ENCODE measurements around the gene ACKR4. TPM values are rescaled to one million over a fixed set of nuclear protein-coding genes. Genes with fewer than 3 reads are reported as not detected.
A peak's percentile ranks its signal among the peaks of the same experiment; 100 is the strongest.

The ACKR4 gene
- total and polyA plus RNA-seq, 2 donors (not counting 3 experiments of a cell fraction or from before 2014, with no cell fraction given), result 3.2 to 14.3 TPM

DNA sequence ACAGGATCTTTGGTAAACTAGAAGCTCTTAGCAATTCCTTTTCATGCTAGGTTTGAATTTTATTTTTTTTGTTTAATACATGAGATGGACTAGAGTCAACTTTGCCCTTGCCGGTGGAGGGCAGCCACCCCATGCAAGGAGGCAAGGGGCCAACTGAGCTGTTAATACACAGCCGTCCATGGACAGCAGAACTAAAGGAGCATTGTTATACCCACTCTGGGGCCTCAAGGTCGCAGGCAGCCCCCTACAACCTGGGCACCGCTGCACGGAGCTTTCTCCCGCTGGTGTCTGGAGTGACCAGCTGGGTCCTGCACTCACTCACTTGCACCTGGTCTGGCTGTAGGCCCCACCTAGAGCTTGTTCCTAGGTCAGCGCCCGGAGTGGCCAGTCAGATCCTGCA, 47.9 kb upstream of the ACKR4 start:
- Histone ChIP-seq H4K20me1 (replicated peaks; ENCODE audit: control insufficient read depth, extremely low read depth, insufficient read depth, low read length) (no peaks in the 10 kb centered on the region), H3K27ac (ENCODE audit: insufficient read depth, low read depth, low read length) (no peak overlapping the region), H3K27me3 (ENCODE audit: control insufficient read depth in 2 of 2, insufficient read depth in 2 of 2, low read length in 2 of 2) (no peaks in the 10 kb centered on the region), H3K9me1 (replicated peaks; ENCODE audit: control insufficient read depth, extremely low read depth, insufficient read depth, low read length) (no peaks in the 10 kb centered on the region), H3K36me3 (ENCODE audit: control insufficient read depth in 2 of 2, extremely low read depth in 1 of 2, insufficient read depth in 2 of 2, low read length in 2 of 2) (no peaks in the 10 kb centered on the region), H3K4me2 (ENCODE audit: insufficient read depth, low read length) (no peak overlapping the region), H2AFZ (ENCODE audit: low read depth, low read length) (no peak overlapping the region), H3K4me3 (replicated peaks in 1 of 3; ENCODE audit: insufficient read depth in 1 of 3, low read depth in 1 of 3, low read length in 3 of 3) (no peak overlapping the region), H3K79me2 (ENCODE audit: control insufficient read depth, insufficient read depth, low read length) (no peaks in the 10 kb centered on the region), H3K9me3 (replicated peaks; ENCODE audit: control insufficient read depth, insufficient read depth, low read length) (no peaks in the 10 kb centered on the region), H3K4me1 (ENCODE audit: control insufficient read depth, extremely low read depth, insufficient read depth, low read length) (peaks cover 29% of the 10 kb centered on the region), H3K9ac (replicated peaks; ENCODE audit: extremely low read depth, insufficient read depth, low read length) (no peak overlapping the region)
- BruUV-seq (replicated peaks), result no TSS peak
- TF ChIP-seq, protein P1, sequence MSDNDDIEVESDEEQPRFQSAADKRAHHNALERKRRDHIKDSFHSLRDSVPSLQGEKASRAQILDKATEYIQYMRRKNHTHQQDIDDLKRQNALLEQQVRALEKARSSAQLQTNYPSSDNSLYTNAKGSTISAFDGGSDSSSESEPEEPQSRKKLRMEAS (IDR thresholded peaks at IDR 0.05; ENCODE audit: insufficient read depth, insufficient read length), result no peak
- ChIA-PET POLR2A (no interaction called here), CTCF (interaction anchor here (5.8 to 6.7 kb wide), 2 partner anchors 13 to 93 kb away, joined by 26 to 30 read pairs; no protein-coding TSS in a partner anchor)
- FAIRE-seq, result no peak
- dilution Hi-C loops (cut with MboI; ENCODE audit: extremely low pct_ligation_motif_present, low sequenced_read_pairs) (loop anchor here (25.0 kb wide), 1 partner anchor 88 kb away; no protein-coding TSS in a partner anchor), intact Hi-C loops (cut with micrococcal nuclease) (no loop called here)
- DNase-seq (ENCODE audit: low read depth, low spot score), result no peak

DNA sequence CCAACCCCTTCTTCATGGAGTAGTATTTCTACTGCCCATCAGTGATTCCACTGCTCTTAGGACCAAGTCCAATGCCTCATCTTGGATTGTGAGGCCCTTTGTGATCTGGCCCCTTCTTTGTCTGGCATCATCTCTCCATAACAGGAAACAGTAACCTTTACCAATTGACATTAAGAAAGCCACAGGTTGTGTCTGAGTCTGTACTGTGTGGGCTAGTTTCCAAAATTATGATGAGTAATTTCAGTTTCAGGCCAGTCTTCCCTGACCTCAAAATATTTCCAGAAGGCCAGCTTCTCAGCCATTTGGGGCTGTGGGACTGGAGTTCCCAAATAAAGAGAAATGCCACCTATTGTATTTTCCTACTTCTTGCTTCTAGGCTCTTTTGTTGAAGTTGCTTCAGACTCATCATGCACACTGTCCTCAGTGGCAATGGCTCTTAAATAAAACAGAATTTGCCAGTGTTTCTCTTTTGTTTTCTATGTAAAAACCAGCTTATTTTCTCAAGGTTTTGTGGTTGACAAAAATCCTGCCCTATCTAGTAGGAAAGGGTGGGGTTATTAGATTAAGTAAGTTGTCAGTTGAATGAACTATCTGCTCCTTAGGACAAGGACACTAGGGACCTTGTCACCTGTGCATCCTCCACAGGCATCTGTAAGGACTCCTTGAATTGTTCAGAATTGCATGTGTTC, 47.0 kb upstream of the ACKR4 start:
- intact Hi-C loops (cut with micrococcal nuclease), result no loop called here
- Histone ChIP-seq H3K27ac (ENCODE audit: insufficient read depth, low read depth, low read length) (peak overlapping the region; percentile 7), H4K20me1 (replicated peaks; ENCODE audit: control insufficient read depth, extremely low read depth, insufficient read depth, low read length) (no peaks in the 10 kb centered on the region), H3K4me1 (ENCODE audit: control insufficient read depth, extremely low read depth, insufficient read depth, low read length) (peaks cover 37% of the 10 kb centered on the region), H3K9ac (replicated peaks; ENCODE audit: extremely low read depth, insufficient read depth, low read length) (no peak overlapping the region), H3K27me3 (ENCODE audit: control insufficient read depth in 2 of 2, insufficient read depth in 2 of 2, low read length in 2 of 2) (no peaks in the 10 kb centered on the region), H3K9me1 (replicated peaks; ENCODE audit: control insufficient read depth, extremely low read depth, insufficient read depth, low read length) (no peaks in the 10 kb centered on the region), H3K4me3 (replicated peaks in 1 of 3; ENCODE audit: insufficient read depth in 1 of 3, low read depth in 1 of 3, low read length in 3 of 3) (no peak overlapping the region), H3K36me3 (ENCODE audit: control insufficient read depth in 2 of 2, extremely low read depth in 1 of 2, insufficient read depth in 2 of 2, low read length in 2 of 2) (no peaks in the 10 kb centered on the region), H3K4me2 (ENCODE audit: insufficient read depth, low read length) (no peak overlapping the region), H2AFZ (ENCODE audit: low read depth, low read length) (no peak overlapping the region), H3K79me2 (ENCODE audit: control insufficient read depth, insufficient read depth, low read length) (no peaks in the 10 kb centered on the region), H3K9me3 (replicated peaks; ENCODE audit: control insufficient read depth, insufficient read depth, low read length) (no peaks in the 10 kb centered on the region)
- DNase-seq (ENCODE audit: low read depth, low spot score) (peak; percentile 76), FAIRE-seq (peak; percentile 53)
- dilution Hi-C loops (cut with MboI; ENCODE audit: extremely low pct_ligation_motif_present, low sequenced_read_pairs), result loop anchor here (25.0 kb wide), 1 partner anchor 87 kb away; no protein-coding TSS in a partner anchor
- no peak for TF ChIP-seq MYC (IDR thresholded peaks at IDR 0.05; ENCODE audit: low read depth, low read length)
- TF ChIP-seq FOS (IDR thresholded peaks at IDR 0.05; ENCODE audit: borderline replicate concordance, insufficient read depth, low read length), result peak; percentile 32
- CTCF ChIA-PET, result interaction anchor here (0.7 to 6.7 kb wide), 4 partner anchors 14 to 92 kb away, joined by 3 to 30 read pairs (median 14); no protein-coding TSS in a partner anchor
- POLR2A ChIA-PET, result no interaction called here
- BruUV-seq (replicated peaks), result no TSS peak
